Smooth muscle cell (in vitro differentiated cells): ENCODE results near the gene R3HCC1L. TPM values are rescaled to one million over a fixed set of nuclear protein-coding genes. Genes with fewer than 3 reads are reported as not detected.
"Not testable (repeated sequence)": the region's sequence is repeated elsewhere in the genome, so short reads cannot be mapped to it uniquely, and the experiment has no call there.

Experiments
- DNase-seq: peaks from one replicate; lab custom pipeline; 2025; ENCODE audit not compliant: unreplicated experiment; lab: John Stamatoyannopoulos, UW
- H2AFZ ChIP-seq: fragments of 200-600 bp; sonication (generic); 2 replicates; pipeline ENCODE4 v1.6.0; 2016; ENCODE audit warnings: antibody characterized with exemption, low read depth, mild to moderate bottlenecking
- H3F3A ChIP-seq: fragments of 200-600 bp; sonication (generic); 2 replicates; pipeline ENCODE4 v1.6.0; 2017; ENCODE audit warnings: antibody characterized with exemption, low read depth
- H3K27ac ChIP-seq: fragments of 200-600 bp; sonication (generic); 2 replicates; pipeline ENCODE4 v1.5.1; 2016; ENCODE audit warnings: low read depth, mild to moderate bottlenecking
- H3K27me3 ChIP-seq: fragments of 200-600 bp; sonication (generic); 2 replicates; pipeline ENCODE4 v1.6.1; 2016; ENCODE audit warnings: low read depth, mild to moderate bottlenecking
- H3K36me3 ChIP-seq: fragments of 200-600 bp; sonication (generic); 2 replicates; pipeline ENCODE4 v1.5.1; 2016; ENCODE audit warnings: low read depth
- H3K4me1 ChIP-seq: fragments of 200-600 bp; sonication (generic); 2 replicates; pipeline ENCODE4 v1.5.1; 2016; ENCODE audit warnings: low read depth
- H3K4me2 ChIP-seq: fragments of 200-600 bp; sonication (generic); 2 replicates; pipeline ENCODE4 v1.6.0; 2016; ENCODE audit warnings: mild to moderate bottlenecking
- H3K4me3 ChIP-seq: fragments of 200-600 bp; sonication (generic); 2 replicates; pipeline ENCODE4 v1.5.1; 2016; ENCODE audit warnings: mild to moderate bottlenecking
- H3K79me2 ChIP-seq: fragments of 200-600 bp; sonication (generic); 2 replicates; pipeline ENCODE4 v1.6.0; 2016; ENCODE audit warnings: low read depth, mild to moderate bottlenecking
- H3K9ac ChIP-seq: fragments of 200-600 bp; sonication (generic); 2 replicates; pipeline ENCODE4 v1.6.0; 2016; ENCODE audit warnings: low read depth
- H3K9me3 ChIP-seq: fragments of 200-600 bp; sonication (generic); replicated peaks from 2 replicates; pipeline ENCODE4 v1.5.1; 2016; ENCODE audit warnings: low read depth
- H4K20me1 ChIP-seq: fragments of 200-600 bp; sonication (generic); 2 replicates; pipeline ENCODE4 v1.6.0; 2016; ENCODE audit warnings: low read depth
- WGBS: methylation state at CpG from one replicate; pipeline ENCODE4 v1.1.7; 2016; ENCODE audit warnings: low lambda C conversion rate; 5-methylcytosine and 5-hydroxymethylcytosine counted together
- polyA plus RNA-seq: library from polyadenylated mRNA; unstranded; fragments of >200 nt; fragmentation: Nextera tagmentation; extraction: Ambion mirVana; gene quantifications from 2 replicates; pipeline ENCODE4 v1.2.1, GENCODE V29; 2016
- total RNA-seq: library from RNA; depleted of rRNA; stranded (reverse); fragments of >200 nt; gene quantifications from 2 replicates; pipeline ENCODE4 v1.2.3, GENCODE V29; 2014
- TF ChIP-seq, protein P1 (sequence below): fragments of 200-600 bp; sonication (generic); IDR thresholded peaks from 2 replicates; pipeline ENCODE4 v1.5.1; 2017; ENCODE audit warnings: borderline replicate concordance, mild to moderate bottlenecking, antibody characterized with exemption; ENCODE audit not compliant: insufficient read depth, poor library complexity, severe bottlenecking

R3HCC1L gene
- total and polyA plus RNA-seq, 2 experiments from 2014 or later: 11.4 to 12.2 TPM

DNA sequence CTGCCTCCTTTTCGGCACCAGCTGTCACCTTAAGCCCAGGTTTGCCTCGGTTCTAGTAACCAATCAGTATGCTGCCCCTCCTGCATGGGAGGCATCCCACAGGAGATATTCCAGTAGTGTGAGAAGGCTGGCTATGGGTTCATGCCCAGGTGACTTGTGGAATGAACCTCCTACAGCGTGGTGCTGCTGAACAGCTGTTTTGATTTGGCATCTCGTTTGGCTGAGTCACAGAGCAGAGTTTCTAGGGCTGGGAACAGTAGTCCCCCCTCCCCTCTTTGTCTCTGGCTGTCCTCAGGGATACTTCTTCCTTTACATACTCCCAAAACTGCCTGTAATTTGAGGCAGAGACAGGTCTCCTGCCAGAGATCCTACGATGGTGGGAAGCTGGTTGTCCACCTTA is 16.1 kb downstream of the R3HCC1L start:
- Histone ChIP-seq H3K27ac (no peak overlapping the region), H3K9me3 (no peaks in the 10 kb centered on the region), H3K27me3 (no peaks in the 10 kb centered on the region), H3K9ac (no peak overlapping the region), H3K4me1 (no peaks in the 10 kb centered on the region), H3K4me3 (no peak overlapping the region), H3F3A (no peaks in the 10 kb centered on the region), H3K36me3 (peaks cover 5% of the 10 kb centered on the region), H3K79me2 (peaks cover 65% of the 10 kb centered on the region), H2AFZ (no peak overlapping the region), H3K4me2 (no peak overlapping the region), H4K20me1 (peaks cover 52% of the 10 kb centered on the region)
- TF ChIP-seq, protein P1, sequence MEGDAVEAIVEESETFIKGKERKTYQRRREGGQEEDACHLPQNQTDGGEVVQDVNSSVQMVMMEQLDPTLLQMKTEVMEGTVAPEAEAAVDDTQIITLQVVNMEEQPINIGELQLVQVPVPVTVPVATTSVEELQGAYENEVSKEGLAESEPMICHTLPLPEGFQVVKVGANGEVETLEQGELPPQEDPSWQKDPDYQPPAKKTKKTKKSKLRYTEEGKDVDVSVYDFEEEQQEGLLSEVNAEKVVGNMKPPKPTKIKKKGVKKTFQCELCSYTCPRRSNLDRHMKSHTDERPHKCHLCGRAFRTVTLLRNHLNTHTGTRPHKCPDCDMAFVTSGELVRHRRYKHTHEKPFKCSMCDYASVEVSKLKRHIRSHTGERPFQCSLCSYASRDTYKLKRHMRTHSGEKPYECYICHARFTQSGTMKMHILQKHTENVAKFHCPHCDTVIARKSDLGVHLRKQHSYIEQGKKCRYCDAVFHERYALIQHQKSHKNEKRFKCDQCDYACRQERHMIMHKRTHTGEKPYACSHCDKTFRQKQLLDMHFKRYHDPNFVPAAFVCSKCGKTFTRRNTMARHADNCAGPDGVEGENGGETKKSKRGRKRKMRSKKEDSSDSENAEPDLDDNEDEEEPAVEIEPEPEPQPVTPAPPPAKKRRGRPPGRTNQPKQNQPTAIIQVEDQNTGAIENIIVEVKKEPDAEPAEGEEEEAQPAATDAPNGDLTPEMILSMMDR: no peak
- 93% methylated on average over 5 of the region's 5 CpGs for WGBS
- no peak for DNase-seq

GRCh38 chr10:98152778-98153177 is 18.3 kb downstream of the R3HCC1L start:
- Histone ChIP-seq H4K20me1 (peaks cover 57% of the 10 kb centered on the region), H3K79me2 (peaks cover 63% of the 10 kb centered on the region)
- H3K27ac ChIP-seq, H3K4me2 ChIP-seq, H3K4me1 ChIP-seq, H3K9ac ChIP-seq, H3K27me3 ChIP-seq, DNase-seq, H2AFZ ChIP-seq, H3K9me3 ChIP-seq, H3K4me3 ChIP-seq, H3F3A ChIP-seq, H3K36me3 ChIP-seq: not testable (repeated sequence)
- WGBS: over 99% methylated on average over 9 of the region's 30 CpGs

DNA sequence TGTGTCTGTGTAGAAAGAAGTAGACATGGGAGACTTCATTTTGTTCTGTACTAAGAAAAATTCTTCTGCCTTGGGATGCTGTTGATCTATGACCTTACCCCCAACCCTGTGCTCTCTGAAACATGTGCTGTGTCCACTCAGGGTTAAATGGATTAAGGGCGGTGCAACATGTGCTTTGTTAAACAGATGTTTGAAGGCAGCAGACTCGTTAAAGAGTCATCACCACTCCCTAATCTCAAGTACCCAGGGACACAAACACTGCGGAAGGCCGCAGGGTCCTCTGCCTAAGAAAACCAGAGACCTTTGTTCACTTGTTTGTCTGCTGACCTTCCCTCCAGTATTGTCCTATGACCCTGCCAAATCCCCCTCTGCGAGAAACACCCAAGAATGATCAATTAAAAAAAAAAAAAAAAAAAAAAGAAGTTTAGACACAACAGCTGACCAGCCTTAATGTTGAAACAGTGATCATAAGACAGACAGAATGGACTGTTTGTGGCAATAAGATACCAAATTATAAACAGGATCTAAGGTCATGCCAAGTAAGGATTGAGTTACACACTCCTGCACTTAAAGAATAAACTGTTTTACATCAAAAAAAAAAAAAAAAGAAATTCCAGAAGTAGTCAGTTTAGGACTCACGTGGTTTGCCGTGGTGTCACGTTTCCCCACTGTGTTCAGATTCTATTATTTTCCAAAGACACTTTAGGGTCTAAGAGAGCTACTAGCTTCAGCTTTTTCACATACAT is 18.9 kb downstream of the R3HCC1L start:
- not testable (repeated sequence) for H3K4me1 ChIP-seq, H3K27me3 ChIP-seq, DNase-seq, H3K27ac ChIP-seq, H3K4me3 ChIP-seq, H3K36me3 ChIP-seq, H3K4me2 ChIP-seq, H3K9me3 ChIP-seq, H3K9ac ChIP-seq, H2AFZ ChIP-seq, H3F3A ChIP-seq
- H4K20me1 ChIP-seq: peaks cover 63% of the 10 kb centered on the region
- 50% methylated on average over 8 of the region's 8 CpGs for WGBS
- peaks cover 62% of the 10 kb centered on the region for H3K79me2 ChIP-seq

DNA sequence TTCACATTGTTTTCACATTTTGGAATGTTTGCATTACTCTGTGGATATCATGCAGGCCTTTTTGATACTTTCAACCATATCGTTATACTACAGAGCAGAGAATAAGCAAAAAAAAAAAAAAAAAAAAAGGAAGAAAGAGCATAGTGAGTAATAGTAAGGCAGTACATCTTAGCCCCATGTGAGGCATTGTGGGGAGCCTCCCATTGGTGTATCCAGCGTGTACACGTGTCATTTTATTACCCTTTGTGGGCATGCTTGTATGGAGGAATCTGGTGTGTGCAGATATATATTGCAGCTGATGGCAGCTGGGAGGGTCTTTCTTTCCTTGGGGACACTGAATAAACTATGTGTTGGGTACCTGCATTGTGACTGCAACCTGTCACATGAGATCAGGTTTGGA is 19.6 kb downstream of the R3HCC1L start:
- peaks cover 55% of the 10 kb centered on the region for H3K79me2 ChIP-seq
- H3K4me2 ChIP-seq: no peak overlapping the region

More for the DNA sequence above, 19.6 kb downstream of the R3HCC1L start:
- Histone ChIP-seq H3K4me1 (no peaks in the 10 kb centered on the region), H3K9me3 (no peaks in the 10 kb centered on the region), H2AFZ (no peak overlapping the region), H3K9ac (no peak overlapping the region), H3F3A (no peaks in the 10 kb centered on the region), H4K20me1 (peaks cover 69% of the 10 kb centered on the region), H3K4me3 (no peak overlapping the region), H3K36me3 (peaks cover 5% of the 10 kb centered on the region), H3K27me3 (no peaks in the 10 kb centered on the region), H3K27ac (no peak overlapping the region)
- WGBS: 97% methylated on average over 3 of the region's 3 CpGs
- DNase-seq: no peak
- TF ChIP-seq, protein P1: no peak
